22Rv1 (cell line): ENCODE results near the gene SMAD5.

Experiments
- ZFX ChIP-seq: fragments of 450-650 bp; IDR thresholded peaks from 2 replicates; pipeline ENCODE4 v1.6.1; 2017; ENCODE audit warnings: antibody characterized with exemption, borderline replicate concordance
- TF ChIP-seq, protein P1 (sequence below): fragments of 450-650 bp; IDR thresholded peaks from 2 replicates; pipeline ENCODE4 v1.5.1; 2017; ENCODE audit warnings: mild to moderate bottlenecking

GRCh38 chr5:136133222-136133921, 727 bp downstream of the SMAD5 start:
- TF ChIP-seq, protein P1, sequence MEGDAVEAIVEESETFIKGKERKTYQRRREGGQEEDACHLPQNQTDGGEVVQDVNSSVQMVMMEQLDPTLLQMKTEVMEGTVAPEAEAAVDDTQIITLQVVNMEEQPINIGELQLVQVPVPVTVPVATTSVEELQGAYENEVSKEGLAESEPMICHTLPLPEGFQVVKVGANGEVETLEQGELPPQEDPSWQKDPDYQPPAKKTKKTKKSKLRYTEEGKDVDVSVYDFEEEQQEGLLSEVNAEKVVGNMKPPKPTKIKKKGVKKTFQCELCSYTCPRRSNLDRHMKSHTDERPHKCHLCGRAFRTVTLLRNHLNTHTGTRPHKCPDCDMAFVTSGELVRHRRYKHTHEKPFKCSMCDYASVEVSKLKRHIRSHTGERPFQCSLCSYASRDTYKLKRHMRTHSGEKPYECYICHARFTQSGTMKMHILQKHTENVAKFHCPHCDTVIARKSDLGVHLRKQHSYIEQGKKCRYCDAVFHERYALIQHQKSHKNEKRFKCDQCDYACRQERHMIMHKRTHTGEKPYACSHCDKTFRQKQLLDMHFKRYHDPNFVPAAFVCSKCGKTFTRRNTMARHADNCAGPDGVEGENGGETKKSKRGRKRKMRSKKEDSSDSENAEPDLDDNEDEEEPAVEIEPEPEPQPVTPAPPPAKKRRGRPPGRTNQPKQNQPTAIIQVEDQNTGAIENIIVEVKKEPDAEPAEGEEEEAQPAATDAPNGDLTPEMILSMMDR: no peak
- no peak for TF ChIP-seq ZFX
